Gastroesophageal sphincter (tissue), 3 donors: Measurements from ENCODE around the gene FAM184B.

Experiments
- CTCF ChIP-seq, 4 experiments: fragments of 200-600 bp in 2 of 4; fragments of 450-650 bp in 2 of 4; sonication (generic) in 1 of 4; IDR thresholded peaks; one replicate each; pipeline ENCODE4 v1.5.1; 2017 to 2019; ENCODE audit warnings: antibody characterized with exemption in 4 of 4, mild to moderate bottlenecking in 2 of 4, moderate library complexity in 2 of 4
- POLR2A ChIP-seq, 2 donors: fragments of 450-650 bp; IDR thresholded peaks; one replicate each; pipeline ENCODE4 v1.6.1; 2017; ENCODE audit warnings: antibody characterized with exemption in 2 of 2, mild to moderate bottlenecking in 2 of 2, moderate library complexity in 1 of 2
- POLR2AphosphoS5 ChIP-seq: sonication (generic); formaldehyde crosslinking; IDR thresholded peaks from one replicate; pipeline ENCODE4 v1.6.1; 2017; ENCODE audit warnings: antibody characterized with exemption

- TF ChIP-seq CTCF (IDR thresholded peaks at IDR 0.05): no peak
- no peak for TF ChIP-seq POLR2A (IDR thresholded peaks at IDR 0.05)
- no peak for TF ChIP-seq POLR2AphosphoS5
Measured at GRCh38 chr4:17623451-17624001, 157.9 kb downstream of the FAM184B start.
